Measurements from ENCODE around the gene PKN2.
A peak's percentile ranks its signal among the peaks of the same experiment; 100 is the strongest.
"Not testable (repeated sequence)": the region's sequence is repeated elsewhere in the genome, so short reads cannot be mapped to it uniquely, and the experiment has no call there.

The PKN2 gene

GRCh38 chr1:88678405-88678804 lies 5.7 kb upstream of the PKN2 start:
- DNase-seq (ENCODE audit: low read depth in 2 of 3, low spot score in 2 of 3): no peak

GRCh38 chr1:88680471-88680870 lies 3.6 kb upstream of the PKN2 start:
- DNase-seq (ENCODE audit: low read depth in 2 of 3, low spot score in 2 of 3): no peak

GRCh38 chr1:88680911-88681622 lies 3.0 kb upstream of the PKN2 start:
- DNase-seq (ENCODE audit: low read depth in 2 of 3, low spot score in 2 of 3): no peak

GRCh38 chr1:88684482-88685258 lies 597 bp downstream of the PKN2 start:
- DNase-seq (ENCODE audit: low read depth in 2 of 3, low spot score in 2 of 3): peak; percentile 26 to 43 (median 38)

- no peak for DNase-seq (ENCODE audit: low read depth in 2 of 3, low spot score in 2 of 3)
Observed at GRCh38 chr1:88685259-88685620, 1.2 kb downstream of the PKN2 start.

DNA sequence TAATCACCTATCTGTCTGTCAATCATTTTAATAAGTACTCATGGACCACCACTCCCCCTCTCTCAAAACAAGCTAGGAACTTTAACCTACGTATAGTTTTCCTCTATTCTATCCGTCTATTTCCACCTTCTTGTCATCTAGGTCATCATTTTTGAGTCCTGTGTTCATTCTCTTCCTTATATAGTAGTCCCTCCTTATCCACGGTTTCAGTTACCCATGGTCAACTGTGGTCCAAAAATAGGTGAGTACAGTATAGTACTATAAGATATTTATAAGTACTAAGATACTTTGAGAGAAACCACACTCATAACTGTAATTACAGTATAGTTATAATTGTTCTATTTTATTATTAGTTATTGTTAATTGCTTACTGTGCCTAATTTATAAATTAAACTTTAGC lies 7.5 kb downstream of the PKN2 start:
- DNase-seq (ENCODE audit: low read depth in 2 of 3, low spot score in 2 of 3): no peak

DNA sequence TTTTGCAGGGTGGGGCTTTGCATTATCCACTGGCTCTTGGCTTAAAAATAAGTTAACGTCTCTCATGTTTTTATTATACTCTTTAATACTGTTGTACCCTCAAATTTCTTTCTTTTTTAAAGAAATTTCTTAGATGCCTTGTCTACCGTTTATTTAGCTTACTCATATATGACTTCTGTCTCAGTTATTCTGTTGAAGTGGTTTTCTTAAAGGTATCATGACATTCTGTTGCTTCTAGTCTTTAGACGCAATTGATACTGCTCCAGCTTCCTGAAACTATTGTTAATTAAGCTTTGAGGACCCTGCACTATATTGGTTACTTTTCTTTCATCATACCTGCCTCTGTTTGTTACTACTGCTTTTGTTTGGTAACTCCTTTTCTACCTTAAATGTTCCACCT lies 11.7 kb downstream of the PKN2 start:
- DNase-seq (ENCODE audit: low read depth in 2 of 3, low spot score in 2 of 3): no peak

GRCh38 chr1:88697503-88697902 lies 13.4 kb downstream of the PKN2 start:
- DNase-seq (ENCODE audit: low read depth in 2 of 3, low spot score in 2 of 3): no peak

- no peak for DNase-seq (ENCODE audit: low read depth in 2 of 3, low spot score in 2 of 3)
Observed at GRCh38 chr1:88698140-88698539, 14.1 kb downstream of the PKN2 start.

GRCh38 chr1:88698764-88699163 lies 14.7 kb downstream of the PKN2 start:
- DNase-seq (ENCODE audit: low read depth in 2 of 3, low spot score in 2 of 3): no peak

DNA sequence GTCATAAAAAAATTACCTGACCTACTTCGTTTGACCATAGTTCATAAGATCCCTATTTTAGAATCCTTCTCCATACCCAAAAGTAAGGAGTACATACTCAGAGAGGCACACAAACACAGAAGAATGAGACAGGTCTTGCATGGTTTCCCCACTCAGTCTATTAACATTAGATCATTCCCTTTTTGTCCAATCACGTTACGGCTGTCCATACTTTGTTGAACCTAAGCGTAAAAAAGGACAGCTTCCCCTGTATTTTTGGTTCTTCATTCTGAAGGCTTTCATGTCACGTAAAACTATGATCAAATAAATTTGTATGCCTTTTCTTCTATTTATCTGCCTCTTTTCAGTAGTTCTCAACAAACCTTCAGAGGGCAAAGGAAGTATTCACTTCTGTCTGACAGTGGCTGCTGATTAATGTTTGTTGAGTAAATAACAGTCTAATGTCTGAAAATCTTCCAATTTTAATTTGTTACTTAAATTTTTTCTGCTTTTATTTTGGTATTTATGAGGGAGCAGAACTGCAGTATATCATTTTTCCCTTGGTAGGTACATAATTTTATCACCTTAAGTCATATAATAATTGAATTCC lies 16.4 kb downstream of the PKN2 start:
- DNase-seq (ENCODE audit: low read depth in 2 of 3, low spot score in 2 of 3): no peak

DNA sequence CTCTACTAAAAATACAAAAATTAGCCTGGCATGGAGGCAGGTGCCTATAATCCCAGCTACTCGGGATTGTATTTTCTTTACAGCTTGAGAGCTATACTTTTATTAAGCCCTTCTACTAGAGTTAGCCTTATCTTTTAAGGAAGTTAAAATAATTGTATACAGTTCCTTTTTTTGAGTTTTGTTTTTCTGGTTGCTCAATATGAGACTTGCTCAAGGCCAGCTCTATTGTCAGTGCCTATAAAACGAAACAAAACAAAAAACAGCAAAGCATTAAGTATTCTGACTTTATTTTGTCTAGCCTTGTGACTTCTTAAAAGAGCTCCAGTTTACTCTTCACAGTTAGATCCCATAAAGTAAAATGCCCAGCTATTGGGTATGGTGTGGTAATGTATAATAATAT lies 17.2 kb downstream of the PKN2 start:
- DNase-seq (ENCODE audit: low read depth in 2 of 3, low spot score in 2 of 3): no peak

- DNase-seq (ENCODE audit: low read depth in 2 of 3, low spot score in 2 of 3): not testable (repeated sequence)
Observed at GRCh38 chr1:88701793-88702192, 17.7 kb downstream of the PKN2 start.

DNA sequence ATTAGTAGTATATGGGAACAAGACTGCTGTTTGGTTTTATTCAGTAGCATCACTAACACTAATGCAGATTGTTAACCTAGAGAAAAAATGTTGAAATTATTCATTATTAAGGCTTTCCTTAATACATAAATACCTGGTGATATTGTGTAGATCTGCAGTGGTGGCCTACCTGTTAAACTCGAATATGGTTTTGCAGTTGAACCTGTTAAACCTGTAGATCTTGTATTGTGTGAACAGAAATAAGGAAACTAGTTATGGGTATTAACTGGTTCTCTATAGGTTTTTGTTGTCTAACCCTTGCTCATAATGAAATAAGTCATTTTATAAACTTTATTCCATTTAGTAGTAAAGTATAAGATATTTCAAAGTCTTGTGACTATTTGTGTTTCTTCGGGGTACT lies 23.9 kb downstream of the PKN2 start:
- DNase-seq (ENCODE audit: low read depth in 2 of 3, low spot score in 2 of 3): no peak

DNA sequence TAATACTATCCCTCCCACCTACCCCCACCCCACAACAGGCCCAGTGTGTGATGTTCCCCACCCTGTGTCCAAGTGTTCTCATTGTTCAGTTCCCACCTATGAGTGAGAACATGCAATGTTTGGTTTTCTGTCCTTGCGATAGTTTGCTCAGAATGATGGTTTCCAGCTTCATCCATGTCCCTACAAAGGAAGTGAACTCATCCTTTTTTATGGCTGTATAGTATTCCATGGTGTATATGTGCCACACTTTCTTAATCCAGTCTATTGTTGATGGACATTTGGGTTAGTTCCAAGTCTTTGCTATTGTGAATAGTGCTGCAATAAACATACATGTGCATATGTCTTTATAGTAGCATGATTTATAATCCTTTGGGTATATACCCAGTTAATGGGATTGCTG lies 28.8 kb downstream of the PKN2 start:
- DNase-seq (ENCODE audit: low read depth in 2 of 3, low spot score in 2 of 3): not testable (repeated sequence)

- DNase-seq (ENCODE audit: low read depth in 2 of 3, low spot score in 2 of 3): not testable (repeated sequence)
Observed at GRCh38 chr1:88716571-88716970, 32.5 kb downstream of the PKN2 start.

DNA sequence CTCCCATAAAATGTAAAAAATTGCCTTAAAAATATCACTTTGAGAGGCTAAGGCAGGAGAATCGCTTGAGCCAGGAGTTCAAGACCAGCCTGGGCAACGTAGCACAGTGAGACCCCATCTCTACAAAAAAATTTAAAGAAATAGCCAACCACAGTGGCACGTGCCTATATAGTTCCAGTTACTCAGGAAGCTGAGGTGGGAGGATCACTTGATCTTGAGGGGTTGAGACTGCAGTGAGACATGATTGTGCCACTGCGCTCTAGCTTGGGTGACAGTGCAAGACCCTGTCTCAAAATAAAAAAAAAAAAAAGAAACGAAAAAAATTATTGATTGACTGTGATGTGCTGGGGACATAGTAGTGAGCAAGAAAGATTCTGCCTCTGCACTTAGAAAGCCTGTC lies 38.4 kb downstream of the PKN2 start:
- DNase-seq (ENCODE audit: low read depth in 2 of 3, low spot score in 2 of 3): no peak

DNA sequence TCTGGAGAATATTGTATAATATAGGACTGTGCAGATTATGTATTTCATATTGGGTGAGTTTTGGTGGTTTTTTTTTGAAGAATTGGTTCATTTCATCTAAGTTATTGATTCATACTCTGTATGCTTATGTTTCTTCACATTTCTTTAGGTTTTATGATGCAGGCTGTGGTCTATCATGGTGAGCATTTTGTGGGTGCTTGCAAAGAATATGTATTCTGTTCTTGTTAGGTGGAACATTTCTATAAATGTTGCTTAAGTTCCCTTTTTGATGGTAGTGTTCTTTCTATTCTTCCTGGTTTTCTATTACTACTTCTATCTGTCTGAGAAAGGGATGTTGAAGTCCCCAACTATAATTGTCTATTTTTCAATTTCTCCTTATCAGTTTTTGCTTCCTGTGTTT lies 42.6 kb downstream of the PKN2 start:
- DNase-seq (ENCODE audit: low read depth in 2 of 3, low spot score in 2 of 3): no peak

GRCh38 chr1:88727205-88727604 lies 43.1 kb downstream of the PKN2 start:
- no peak for DNase-seq (ENCODE audit: low read depth in 2 of 3, low spot score in 2 of 3)

- no peak for DNase-seq (ENCODE audit: low read depth in 2 of 3, low spot score in 2 of 3)
Observed at GRCh38 chr1:88729297-88729696, 45.2 kb downstream of the PKN2 start.

GRCh38 chr1:88730132-88730675 lies 46.1 kb downstream of the PKN2 start:
- no peak for DNase-seq (ENCODE audit: low read depth in 2 of 3, low spot score in 2 of 3)

DNA sequence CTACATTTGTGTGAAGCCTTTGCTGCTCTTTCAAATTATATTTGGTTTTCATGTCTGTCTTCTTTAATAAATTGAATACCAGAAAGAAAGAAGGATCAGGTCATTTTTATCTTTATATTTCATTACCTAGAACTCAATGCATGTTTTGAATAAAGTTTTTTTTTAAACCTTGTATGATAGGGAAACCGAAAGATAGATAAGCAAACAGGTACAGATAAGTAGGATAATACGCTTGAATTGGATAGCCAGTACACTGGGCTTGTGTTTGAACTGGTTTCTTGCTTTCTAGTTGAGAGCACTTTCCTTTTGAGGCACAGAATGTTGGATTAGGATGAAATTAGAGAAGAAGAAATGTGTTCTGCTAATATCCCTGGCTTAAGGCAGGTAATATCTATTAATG lies 46.9 kb downstream of the PKN2 start:
- DNase-seq (ENCODE audit: low read depth in 2 of 3, low spot score in 2 of 3): no peak
